Activated CD4-positive, alpha-beta T cell treated with anti-CD3 and anti-CD28 coated beads for 24 hours (primary cell): ENCODE measurements around the gene LRRC63.
"Not testable (repeated sequence)": the region's sequence is repeated elsewhere in the genome, so short reads cannot be mapped to it uniquely, and the experiment has no call there.

Source experiments
- DNase-seq, 2 donors: peaks; one replicate each; pipeline ENCODE4 v3.0.0-alpha.2; 2020; ENCODE audit warnings: low read depth in 2 of 2

The LRRC63 gene

GRCh38 chr13:46181377-46181839 is 30.3 kb upstream of the LRRC63 start:
- DNase-seq: no peak

DNA sequence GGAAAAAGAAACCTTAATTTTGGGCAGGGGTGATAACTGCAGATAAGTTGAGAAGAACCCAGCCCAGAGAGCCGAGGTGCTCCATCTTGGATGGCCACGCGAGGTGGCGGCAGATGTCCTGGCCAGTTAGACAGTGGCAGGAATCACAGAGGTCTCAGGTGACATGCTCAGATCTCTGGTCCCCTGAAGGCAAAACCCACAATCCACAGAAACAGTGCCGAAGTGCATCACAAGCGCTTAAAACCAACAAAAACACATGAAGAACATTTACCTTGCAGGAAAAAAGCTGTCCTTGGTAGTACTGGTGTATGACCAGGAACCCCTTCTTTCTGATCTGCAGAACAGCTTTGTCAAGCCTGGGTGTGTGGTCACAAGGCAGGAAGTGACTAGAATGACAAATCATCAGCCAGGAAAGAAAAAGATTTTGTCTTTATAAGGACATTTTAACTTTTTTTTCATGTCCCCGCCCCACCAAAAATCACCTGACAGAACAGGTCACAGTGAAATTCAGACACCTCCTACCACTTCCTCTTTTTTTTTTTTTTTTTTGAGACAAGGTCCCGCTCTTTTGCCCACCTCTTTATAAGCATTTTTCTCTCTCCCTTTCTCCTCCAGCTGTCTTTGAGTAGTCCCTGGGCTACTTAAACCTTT is 29.8 kb upstream of the LRRC63 start, which contains the start of gene LCP1:
Gene LCP1, minus strand, starts transcription at position 338 of the 651 bp plus-strand sequence. CDS start 22,515 bp downstream, outside the sequence.
- DNase-seq: peak; percentile 46 to 62

DNA sequence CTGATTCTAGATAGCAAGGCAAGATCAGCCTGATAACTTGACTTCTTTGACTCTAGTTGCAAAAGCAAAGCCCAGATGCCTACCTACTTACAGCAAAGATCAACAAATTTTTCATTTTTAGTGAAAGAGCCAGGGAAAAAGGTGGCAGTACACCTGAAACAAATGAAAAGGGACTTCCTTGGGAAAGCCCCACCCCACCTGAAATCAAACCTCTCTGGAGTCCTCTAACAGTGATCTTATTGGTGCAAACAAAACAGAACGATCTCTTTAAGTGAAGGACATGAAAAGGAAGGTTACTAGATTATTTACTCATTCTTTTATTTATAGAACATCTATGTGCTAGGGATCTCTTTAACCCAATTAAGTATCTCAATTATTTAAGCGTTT is 29.2 kb upstream of the LRRC63 start:
- no peak for DNase-seq

DNA sequence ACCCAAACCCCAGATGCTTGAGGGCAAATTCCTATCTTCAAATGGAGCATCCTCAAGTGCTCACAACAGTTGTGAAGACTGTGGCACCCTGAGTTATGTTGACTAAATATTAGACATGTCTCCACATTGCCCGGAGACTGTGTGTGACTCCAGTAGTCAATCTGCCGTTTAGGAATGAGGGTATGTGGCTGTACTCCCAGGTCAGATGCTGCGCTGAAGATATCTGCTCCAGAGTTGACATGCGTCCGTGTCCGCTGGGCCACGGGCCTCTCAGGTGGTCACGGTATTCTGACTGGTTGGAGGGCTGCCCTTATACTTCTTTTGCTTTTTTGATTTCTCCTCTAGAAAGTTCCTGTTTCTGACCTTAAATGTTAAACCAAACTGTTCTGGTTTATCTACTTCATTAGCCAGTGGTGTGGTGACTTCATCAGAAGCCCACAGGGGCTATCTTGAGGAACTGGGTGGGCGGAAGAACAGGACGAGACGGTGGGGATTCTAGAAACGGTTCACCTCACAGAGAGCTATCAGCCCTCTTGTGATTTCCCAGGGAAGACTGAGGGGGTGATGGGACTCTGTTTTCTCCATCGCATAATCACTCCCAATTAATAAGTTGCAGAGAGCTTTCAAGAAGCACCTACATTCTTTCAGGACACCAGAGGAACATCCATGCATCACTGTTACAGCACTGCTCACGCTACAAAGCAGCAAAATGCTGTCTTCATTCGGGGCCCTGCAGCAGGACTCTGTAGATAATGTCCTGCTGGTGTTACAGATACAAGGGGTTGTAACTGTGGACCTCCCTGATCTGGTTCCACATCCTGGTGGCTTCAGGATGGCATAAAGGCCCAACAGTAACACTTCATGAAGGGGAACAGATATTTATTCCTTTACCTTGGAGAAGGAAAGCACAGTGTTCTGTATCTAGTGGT is 28.4 kb upstream of the LRRC63 start:
- no peak for DNase-seq

DNA sequence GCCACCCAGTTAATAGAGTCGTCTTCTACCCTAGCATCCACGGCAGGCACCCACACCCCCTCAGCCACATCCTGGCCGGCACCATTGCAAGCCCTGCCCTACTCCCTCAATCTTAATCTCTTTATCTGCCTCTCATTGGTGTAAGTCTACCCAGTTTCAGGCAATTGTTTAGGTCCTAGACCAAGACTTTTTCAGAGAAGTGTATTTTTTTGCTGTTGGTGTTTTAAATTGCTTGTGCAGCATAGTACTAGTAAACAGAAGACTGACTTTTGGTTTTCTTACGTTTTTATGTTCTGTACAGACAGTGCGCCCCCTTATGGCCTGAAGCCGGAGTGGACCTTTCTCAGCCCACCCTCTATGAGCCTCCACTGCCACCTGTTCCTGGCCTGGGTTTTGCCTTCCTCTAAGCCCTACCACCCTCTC is 27.4 kb upstream of the LRRC63 start:
- DNase-seq: peak; percentile 67 to 70

DNA sequence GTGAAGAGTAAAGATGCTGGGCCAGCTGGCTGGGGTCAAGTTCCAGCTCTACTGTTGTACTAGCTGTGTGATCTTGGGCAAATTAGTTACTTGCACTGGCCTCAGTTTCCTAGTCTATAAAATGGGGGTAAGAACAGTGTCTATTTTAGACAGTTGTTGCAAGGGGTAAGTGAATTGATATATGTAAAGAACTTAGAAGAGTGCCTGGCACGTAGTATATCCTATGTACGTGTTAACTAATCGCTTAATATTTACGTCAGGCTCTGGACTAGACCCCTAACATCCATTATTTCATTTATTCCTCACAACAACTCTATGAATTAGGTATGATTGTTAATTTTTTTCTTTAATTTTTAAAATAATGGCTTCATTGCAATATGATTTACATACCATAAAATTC is 26.1 kb upstream of the LRRC63 start:
- DNase-seq: no peak

GRCh38 chr13:46192412-46192811 is 19.3 kb upstream of the LRRC63 start:
- DNase-seq: no peak

GRCh38 chr13:46195016-46195415 is 16.7 kb upstream of the LRRC63 start:
- DNase-seq: no peak

DNA sequence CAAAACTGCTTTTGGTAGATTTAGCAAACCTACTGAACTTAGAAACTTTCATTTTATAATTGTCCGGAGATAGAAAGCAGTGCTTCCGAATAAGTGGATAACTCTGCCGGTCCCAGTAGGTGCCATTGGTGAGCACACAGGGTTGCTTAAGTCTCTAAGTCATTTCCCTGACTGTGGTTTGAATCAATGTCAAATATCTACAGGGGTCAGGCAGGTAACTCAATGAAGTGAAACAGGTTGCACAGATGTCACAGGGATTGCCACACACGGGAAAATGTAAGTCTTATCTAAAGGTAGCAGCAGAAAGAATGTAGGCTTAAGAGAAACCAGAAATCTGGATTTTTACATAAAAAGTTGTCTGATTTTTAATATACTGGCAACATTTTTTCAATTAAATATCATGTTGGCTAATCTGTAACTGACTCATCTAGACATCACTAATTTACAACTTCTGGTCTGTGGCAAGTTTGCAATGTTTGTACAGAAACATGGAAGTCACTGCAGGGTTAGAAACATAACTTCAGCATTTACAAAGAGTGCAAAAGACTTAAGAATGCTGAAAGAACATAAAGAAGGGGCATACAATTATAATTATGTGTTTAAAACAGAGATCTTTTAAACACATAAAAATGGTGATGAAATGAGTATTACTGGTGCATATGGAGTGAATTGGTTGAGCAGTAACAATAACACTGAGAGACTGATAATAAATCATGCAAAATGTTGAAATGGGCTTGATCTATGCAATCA is 14.3 kb upstream of the LRRC63 start:
- no peak for DNase-seq

- no peak for DNase-seq
Observed at GRCh38 chr13:46198696-46199193, 13.0 kb upstream of the LRRC63 start.

DNA sequence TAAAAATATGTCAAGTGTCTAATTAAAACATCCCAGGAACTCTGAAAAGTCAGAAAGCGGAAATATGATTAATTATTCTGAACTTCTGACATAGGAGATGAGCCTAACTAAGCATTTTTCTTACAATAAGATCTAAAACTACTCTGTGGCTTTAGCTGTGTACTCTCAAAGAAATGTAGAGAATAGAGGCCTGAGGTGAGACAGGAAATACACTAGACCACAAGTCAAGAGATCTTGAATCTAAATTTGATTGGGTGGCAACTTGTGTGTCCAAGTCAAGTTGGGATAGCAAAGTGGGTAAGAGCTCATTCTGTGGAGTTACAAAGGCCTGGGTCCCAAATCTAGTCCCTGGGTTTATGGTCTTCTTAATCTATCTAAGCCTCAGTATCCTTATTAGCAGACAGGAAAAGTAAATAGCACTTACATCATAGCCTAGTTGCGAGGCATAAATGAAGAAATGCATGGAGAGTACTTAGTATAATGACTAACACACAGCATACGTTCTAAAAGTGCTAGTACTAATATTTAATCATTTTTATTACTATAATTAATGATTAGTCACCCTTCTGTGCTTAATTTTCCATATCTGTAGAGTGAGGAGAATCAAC is 9.4 kb upstream of the LRRC63 start:
- DNase-seq: no peak

DNA sequence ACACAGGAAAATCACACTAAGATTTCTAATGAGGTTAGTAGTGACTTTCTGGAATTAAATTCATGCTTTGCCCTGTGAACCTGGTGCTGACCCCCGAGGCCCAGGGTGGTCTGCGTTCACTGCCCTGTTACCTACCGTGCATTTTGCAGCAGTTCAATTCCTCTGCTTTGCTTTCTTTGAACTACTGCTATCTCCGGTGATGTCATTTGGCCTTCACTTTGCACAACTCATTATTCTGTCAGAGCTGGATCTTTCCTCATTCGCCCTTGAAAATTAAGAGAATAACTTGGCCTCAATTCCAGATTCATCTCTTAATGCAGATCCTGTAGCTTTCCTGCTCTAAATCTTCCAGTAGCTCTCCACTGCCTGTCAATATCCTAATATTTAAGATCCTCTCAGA is 8.8 kb upstream of the LRRC63 start:
- no peak for DNase-seq

GRCh38 chr13:46206143-46206542 is 5.6 kb upstream of the LRRC63 start:
- no peak for DNase-seq

- no peak for DNase-seq
Observed at GRCh38 chr13:46207828-46208227, 3.9 kb upstream of the LRRC63 start.

DNA sequence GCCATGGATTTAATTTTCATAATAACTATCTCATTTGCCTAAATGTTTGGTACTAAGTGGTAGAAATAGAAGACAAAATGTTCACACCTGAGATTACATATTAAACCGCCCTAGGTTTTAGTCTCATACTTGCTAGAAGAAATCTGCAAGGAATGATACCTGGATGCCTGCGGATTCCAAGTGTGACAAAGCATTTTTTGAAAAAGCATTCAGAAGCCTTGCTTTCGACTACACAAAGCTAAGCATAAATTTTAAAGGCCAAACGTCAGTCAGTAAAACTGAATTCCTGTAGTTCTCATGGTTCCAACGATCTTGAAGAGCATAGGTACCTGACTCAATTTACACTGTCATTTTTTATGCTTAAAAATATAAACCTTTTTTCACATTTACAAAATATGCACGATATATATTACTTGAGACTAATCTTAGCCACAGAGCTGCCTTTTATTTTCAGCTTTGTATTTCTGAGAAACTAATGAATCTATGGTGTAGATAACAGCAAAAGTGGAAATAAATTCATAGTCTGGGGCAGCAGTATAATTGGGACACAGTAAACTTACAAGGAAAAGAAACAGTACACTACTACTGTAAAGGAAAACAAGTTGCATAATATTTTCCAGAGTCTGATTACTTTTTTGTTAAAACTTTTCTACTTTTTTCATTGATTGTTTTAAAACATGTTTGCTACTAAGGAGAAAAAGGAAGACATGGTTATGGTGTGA is 1.2 kb upstream of the LRRC63 start:
- no peak for DNase-seq

- DNase-seq: peak in 1 of 2 donors; percentile 5
Observed at GRCh38 chr13:46211116-46211482, 629 bp upstream of the LRRC63 start.

DNA sequence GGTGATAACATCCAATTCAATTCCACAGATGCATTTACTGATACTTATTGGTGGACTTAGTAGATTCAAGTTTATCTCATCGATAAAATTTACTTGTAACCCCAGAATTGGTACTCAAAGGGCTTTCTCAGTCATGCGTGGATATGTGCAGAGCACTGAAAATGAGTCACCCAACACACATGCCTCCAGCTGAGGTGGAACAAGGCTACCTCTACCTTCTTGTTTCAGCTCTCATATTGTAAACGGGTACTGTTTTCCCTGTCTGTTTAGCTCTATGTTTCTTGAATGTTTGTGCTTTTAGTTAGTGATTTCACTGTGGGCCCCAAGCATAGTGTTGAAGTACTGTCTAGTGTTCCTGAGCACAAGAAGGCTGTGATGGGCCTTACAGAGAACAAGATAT is 1.5 kb downstream of the LRRC63 start:
- DNase-seq: no peak

DNA sequence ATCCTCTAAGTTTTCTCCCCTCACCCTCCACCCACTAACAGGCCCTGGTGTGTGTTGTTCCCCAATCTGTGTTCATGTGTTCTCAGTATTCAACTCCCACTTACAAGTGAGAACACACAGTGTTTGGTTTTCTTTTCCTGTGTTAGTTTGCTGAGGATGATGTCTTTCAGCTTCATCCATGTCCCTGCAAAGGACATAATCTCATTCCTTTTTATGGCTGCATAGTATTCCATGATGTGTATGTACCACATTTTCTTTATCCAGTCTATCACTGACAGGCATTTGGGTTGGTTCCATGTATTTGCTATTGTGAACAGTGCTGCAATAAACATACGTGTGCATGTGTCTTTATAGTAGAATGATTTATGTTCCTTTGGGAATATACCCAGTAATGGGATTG is 3.0 kb downstream of the LRRC63 start:
- DNase-seq: not testable (repeated sequence)

DNA sequence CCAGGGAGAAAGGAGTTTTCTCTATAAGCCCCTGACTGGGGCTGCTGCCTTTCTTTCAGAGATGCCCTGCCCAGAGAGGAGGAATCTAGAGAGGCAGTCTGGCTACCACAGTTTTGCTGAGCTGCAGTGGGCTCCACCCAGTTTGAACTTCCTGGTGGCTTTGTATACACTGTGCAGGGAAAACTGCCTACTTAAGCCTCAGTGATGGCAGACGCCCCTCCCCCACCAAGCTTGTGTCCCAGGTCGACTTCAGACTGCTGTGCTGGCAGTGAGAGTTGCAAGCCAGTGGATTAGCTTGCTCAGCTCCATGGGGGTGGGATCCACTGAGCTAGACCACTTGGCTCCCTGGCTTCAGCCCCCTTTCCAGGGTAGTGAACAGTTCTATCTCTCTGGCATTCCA is 8.5 kb downstream of the LRRC63 start:
- not testable (repeated sequence) for DNase-seq

GRCh38 chr13:46229251-46229650 is 17.5 kb downstream of the LRRC63 start:
- no peak for DNase-seq

GRCh38 chr13:46232281-46232680 is 20.6 kb downstream of the LRRC63 start:
- no peak for DNase-seq
